Vein endothelial cell (primary cell): ENCODE measurements around the gene CAB39. TPM values are rescaled to one million over a fixed set of nuclear protein-coding genes. Genes with fewer than 3 reads are reported as not detected.

Experiments used
- small RNA-seq: library from RNA; depleted of rRNA; stranded (forward); fragments of <200 nt; gene quantifications from one replicate; pipeline ENCODE3, GENCODE V24; 2012
- total RNA-seq: library from RNA; depleted of rRNA; stranded (reverse); fragments of >200 nt; gene quantifications from 2 replicates; pipeline ENCODE4 v1.2.3, GENCODE V29; 2012

CAB39 gene
- total RNA-seq = 68.3 and 82.3 TPM in 2 replicates

GRCh38 chr2:230712443-230713330 is at the start of gene CAB39:
TSS of gene CAB39 (plus strand) at chr2:230712842. CDS start at chr2:230760002, 47,160 bp downstream.

GRCh38 chr2:230864605-230865306 is 152.1 kb downstream of the CAB39 start, which contains the start of gene ITM2C:
TSS of gene ITM2C (plus strand) at chr2:230864942. CDS start at chr2:230865026, 84 bp downstream.

Small RNAs within 50 kb of the gene (small RNA-seq; reads per million reads assigned to genes)
- gene BANF1P3 (not detected), gene RNU6-268P (0.19 reads per million)

Other genes starting within 250 kb of the CAB39 start
- gene ITM2C, start 152.1 kb downstream of the CAB39 start, total RNA-seq = 3.4 and 5.2 TPM in 2 replicates
- not detected in 2 replicates for gene GPR55, start 212.4 kb downstream of the CAB39 start, total RNA-seq